Hepatocyte (in vitro differentiated cells): ENCODE results near the gene RASL10B. TPM values are rescaled to one million over a fixed set of nuclear protein-coding genes. Genes with fewer than 3 reads are reported as not detected.

ENCODE experiments used
- DNase-seq: peaks from one replicate; pipeline ENCODE4 v3.0.0-alpha.2; 2016; ENCODE audit warnings: low spot score
- H2AFZ ChIP-seq: fragments of 200-600 bp; sonication (generic); 2 replicates; pipeline ENCODE4 v1.6.0; 2016; ENCODE audit warnings: antibody characterized with exemption, mild to moderate bottlenecking
- H3K27ac ChIP-seq: fragments of 200-600 bp; sonication (generic); 2 replicates; pipeline ENCODE4 v1.5.1; 2016; ENCODE audit warnings: mild to moderate bottlenecking
- H3K27me3 ChIP-seq: fragments of 200-600 bp; sonication (generic); 2 replicates; pipeline ENCODE4 v1.6.1; 2016
- H3K36me3 ChIP-seq: fragments of 200-600 bp; sonication (generic); replicated peaks from 2 replicates; pipeline ENCODE4 v1.5.1; 2016; ENCODE audit warnings: low read depth; ENCODE audit not compliant: insufficient read depth
- H3K4me1 ChIP-seq: fragments of 200-600 bp; sonication (generic); 2 replicates; pipeline ENCODE4 v1.5.1; 2016; ENCODE audit warnings: mild to moderate bottlenecking, moderate library complexity; ENCODE audit not compliant: insufficient read depth
- H3K4me2 ChIP-seq: fragments of 200-600 bp; sonication (generic); 2 replicates; pipeline ENCODE4 v1.6.0; 2016
- H3K4me3 ChIP-seq: fragments of 200-600 bp; sonication (generic); 2 replicates; pipeline ENCODE4 v1.5.1; 2016; ENCODE audit warnings: mild to moderate bottlenecking
- H3K79me2 ChIP-seq: fragments of 200-600 bp; sonication (generic); 2 replicates; pipeline ENCODE4 v1.6.0; 2017; ENCODE audit warnings: mild to moderate bottlenecking
- H3K9me2 ChIP-seq: fragments of 200-600 bp; sonication (generic); replicated peaks from 2 replicates; pipeline ENCODE4 v1.6.0; 2017; ENCODE audit warnings: mild to moderate bottlenecking; ENCODE audit not compliant: insufficient read depth
- H3K9me3 ChIP-seq: fragments of 200-600 bp; sonication (generic); 2 replicates; pipeline ENCODE4 v1.5.1; 2016; ENCODE audit warnings: low read depth, mild to moderate bottlenecking
- H4K20me1 ChIP-seq: fragments of 200-600 bp; sonication (generic); 2 replicates; pipeline ENCODE4 v1.6.0; 2016; ENCODE audit warnings: mild to moderate bottlenecking; ENCODE audit not compliant: insufficient read depth, poor library complexity, severe bottlenecking
- EZH2 ChIP-seq: fragments of 200-600 bp; sonication (generic); IDR thresholded peaks from 2 replicates; pipeline ENCODE4 v1.6.1; 2016; ENCODE audit warnings: antibody characterized with exemption, mild to moderate bottlenecking, borderline replicate concordance
- EZH2phosphoT487 ChIP-seq: fragments of 200-600 bp; sonication (generic); IDR thresholded peaks from one replicate; pipeline ENCODE4 v1.6.1; 2018; ENCODE audit warnings: antibody characterized with exemption, mild to moderate bottlenecking, low read depth, moderate library complexity; ENCODE audit not compliant: unreplicated experiment, severe bottlenecking
- WGBS: methylation state at CpG from one replicate; pipeline ENCODE4 v1.1.6; 2016; ENCODE audit warnings: low lambda C conversion rate; ENCODE audit errors: missing lambda C conversion rate; 5-methylcytosine and 5-hydroxymethylcytosine counted together
- polyA plus RNA-seq: library from polyadenylated mRNA; unstranded; fragments of >200 nt; fragmentation: Nextera tagmentation; extraction: Ambion mirVana; gene quantifications from 2 replicates; pipeline ENCODE4 v1.2.1, GENCODE V29; 2016
- total RNA-seq: library from RNA; depleted of rRNA; stranded (reverse); fragments of >200 nt; gene quantifications from 2 replicates; pipeline ENCODE4 v1.2.3, GENCODE V29; 2014
- TF ChIP-seq, protein P1 (sequence below): fragments of 200-600 bp; sonication (generic); IDR thresholded peaks from 2 replicates; pipeline ENCODE4 v1.5.1; 2016; ENCODE audit warnings: antibody characterized with exemption, mild to moderate bottlenecking; ENCODE audit not compliant: poor library complexity

RASL10B gene
- total and polyA plus RNA-seq, 2 experiments from 2014 or later: 7.1 to 7.6 TPM

- Histone ChIP-seq H3K4me3 (no peak overlapping the region), H3K9me3 (no peaks in the 10 kb centered on the region), H3K36me3 (no peaks in the 10 kb centered on the region), H3K4me1 (peaks cover 5% of the 10 kb centered on the region), H3K27me3 (no peaks in the 10 kb centered on the region), H4K20me1 (no peaks in the 10 kb centered on the region), H2AFZ (no peak overlapping the region), H3K79me2 (no peaks in the 10 kb centered on the region), H3K4me2 (no peak overlapping the region), H3K27ac (no peak overlapping the region), H3K9me2 (no peaks in the 10 kb centered on the region)
- TF ChIP-seq EZH2phosphoT487 (no peak), EZH2 (no peak)
- TF ChIP-seq, protein P1, sequence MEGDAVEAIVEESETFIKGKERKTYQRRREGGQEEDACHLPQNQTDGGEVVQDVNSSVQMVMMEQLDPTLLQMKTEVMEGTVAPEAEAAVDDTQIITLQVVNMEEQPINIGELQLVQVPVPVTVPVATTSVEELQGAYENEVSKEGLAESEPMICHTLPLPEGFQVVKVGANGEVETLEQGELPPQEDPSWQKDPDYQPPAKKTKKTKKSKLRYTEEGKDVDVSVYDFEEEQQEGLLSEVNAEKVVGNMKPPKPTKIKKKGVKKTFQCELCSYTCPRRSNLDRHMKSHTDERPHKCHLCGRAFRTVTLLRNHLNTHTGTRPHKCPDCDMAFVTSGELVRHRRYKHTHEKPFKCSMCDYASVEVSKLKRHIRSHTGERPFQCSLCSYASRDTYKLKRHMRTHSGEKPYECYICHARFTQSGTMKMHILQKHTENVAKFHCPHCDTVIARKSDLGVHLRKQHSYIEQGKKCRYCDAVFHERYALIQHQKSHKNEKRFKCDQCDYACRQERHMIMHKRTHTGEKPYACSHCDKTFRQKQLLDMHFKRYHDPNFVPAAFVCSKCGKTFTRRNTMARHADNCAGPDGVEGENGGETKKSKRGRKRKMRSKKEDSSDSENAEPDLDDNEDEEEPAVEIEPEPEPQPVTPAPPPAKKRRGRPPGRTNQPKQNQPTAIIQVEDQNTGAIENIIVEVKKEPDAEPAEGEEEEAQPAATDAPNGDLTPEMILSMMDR: no peak
- 94% methylated on average over 7 of the region's 7 CpGs for WGBS
- DNase-seq: no peak
Measured at GRCh38 chr17:35734396-35734795, 3.0 kb downstream of the RASL10B start.

DNA sequence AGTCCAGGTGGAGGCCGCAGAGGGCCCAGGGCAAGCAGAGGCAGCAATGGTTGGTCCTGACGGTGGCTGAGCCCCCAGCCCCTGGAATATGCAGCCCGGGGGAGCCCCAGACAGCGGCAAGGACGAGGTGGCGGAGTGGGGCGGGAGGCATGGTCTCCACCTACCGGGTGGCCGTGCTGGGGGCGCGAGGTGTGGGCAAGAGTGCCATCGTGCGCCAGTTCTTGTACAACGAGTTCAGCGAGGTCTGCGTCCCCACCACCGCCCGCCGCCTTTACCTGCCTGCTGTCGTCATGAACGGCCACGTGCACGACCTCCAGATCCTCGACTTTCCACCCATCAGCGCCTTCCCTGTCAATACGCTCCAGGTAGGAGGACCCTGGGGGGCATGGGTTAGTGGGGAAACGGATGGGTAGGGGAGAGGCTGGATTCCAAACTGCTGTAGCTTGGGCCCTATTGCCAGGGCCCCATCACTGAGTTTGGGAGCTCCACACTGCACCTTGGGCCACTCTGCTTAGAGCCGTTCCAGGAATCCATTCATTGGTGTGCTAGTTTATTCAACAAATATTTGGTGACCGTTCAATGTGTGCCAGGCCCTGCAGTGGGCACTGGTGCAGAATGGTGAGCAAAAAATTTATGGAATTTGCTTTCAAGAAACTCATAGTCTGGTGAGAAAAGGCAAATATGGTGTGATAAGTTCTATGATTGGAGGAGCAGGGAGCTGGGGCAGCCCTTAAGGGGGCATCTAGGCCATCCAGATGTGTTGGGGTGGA lies 3.8 kb downstream of the RASL10B start:
- H3K27ac ChIP-seq: no peak overlapping the region
- no peaks in the 10 kb centered on the region for H4K20me1 ChIP-seq
- WGBS: 96% methylated on average over 29 of the region's 29 CpGs
- H3K36me3 ChIP-seq: no peaks in the 10 kb centered on the region
- H3K27me3 ChIP-seq: peaks cover 5% of the 10 kb centered on the region
- no peak for DNase-seq
- no peak overlapping the region for H2AFZ ChIP-seq
- no peaks in the 10 kb centered on the region for H3K9me3 ChIP-seq
- H3K4me1 ChIP-seq: peaks cover 5% of the 10 kb centered on the region
- H3K4me3 ChIP-seq: no peak overlapping the region
- TF ChIP-seq EZH2 (no peak), EZH2phosphoT487 (no peak)
- TF ChIP-seq, protein P1: no peak
- no peaks in the 10 kb centered on the region for H3K9me2 ChIP-seq
- no peak overlapping the region for H3K4me2 ChIP-seq
- no peaks in the 10 kb centered on the region for H3K79me2 ChIP-seq

DNA sequence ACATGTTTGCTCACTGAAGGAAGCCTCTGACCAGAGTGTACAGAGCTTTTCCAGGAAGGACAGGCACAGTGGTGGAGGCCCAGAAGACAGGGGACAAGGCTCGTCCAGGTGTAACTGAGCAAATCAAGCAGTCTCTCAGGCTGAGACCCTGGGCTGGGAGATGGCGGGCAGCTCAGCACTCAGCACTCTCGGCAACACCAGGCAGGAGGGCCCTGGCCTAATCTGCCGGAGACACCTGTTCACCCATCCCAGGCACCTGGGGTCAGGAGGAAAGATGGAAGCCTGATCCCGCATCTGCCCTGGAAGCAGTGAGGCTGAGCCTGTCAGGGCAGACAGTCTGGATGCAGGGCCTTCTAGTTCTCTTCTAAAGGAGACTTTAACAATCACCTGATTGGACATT lies 4.8 kb downstream of the RASL10B start:
- no peaks in the 10 kb centered on the region for H3K79me2 ChIP-seq
- H3K27ac ChIP-seq: no peak overlapping the region
- no peak overlapping the region for H3K4me2 ChIP-seq
- TF ChIP-seq EZH2phosphoT487: no peak
- TF ChIP-seq EZH2: no peak
- TF ChIP-seq, protein P1: no peak
- peaks cover 1% of the 10 kb centered on the region for H3K4me1 ChIP-seq
- DNase-seq: no peak
- no peak overlapping the region for H3K4me3 ChIP-seq
- H3K9me3 ChIP-seq: no peaks in the 10 kb centered on the region
- H2AFZ ChIP-seq: no peak overlapping the region
- no peaks in the 10 kb centered on the region for H3K36me3 ChIP-seq
- H4K20me1 ChIP-seq: no peaks in the 10 kb centered on the region
- 95% methylated on average over 5 of the region's 5 CpGs for WGBS
- no peaks in the 10 kb centered on the region for H3K9me2 ChIP-seq
- H3K27me3 ChIP-seq: peaks cover 15% of the 10 kb centered on the region
